ENCODE measurements around the gene PSMD11.

The PSMD11 gene

DNA sequence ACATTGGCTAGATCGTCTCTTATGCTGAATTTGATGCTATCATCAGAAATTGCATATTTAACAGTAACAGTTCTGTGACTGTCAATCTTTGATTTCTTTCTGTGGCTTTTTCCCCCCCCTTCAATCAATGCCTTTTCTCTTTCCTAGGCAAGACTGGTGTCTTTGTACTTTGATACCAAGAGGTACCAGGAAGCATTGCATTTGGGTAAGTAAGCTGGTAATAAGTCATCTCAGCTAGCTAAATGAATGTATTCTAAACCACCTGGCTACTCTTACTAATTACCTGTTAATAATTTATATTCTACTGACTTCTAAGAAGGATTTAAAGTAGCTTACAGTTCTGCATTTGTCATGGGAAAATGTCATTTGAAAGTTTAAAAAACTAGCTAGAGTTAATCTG is 20.1 kb downstream of the PSMD11 start:
- DNase-seq (ENCODE audit: low read depth in 3 of 3) = no peak

DNA sequence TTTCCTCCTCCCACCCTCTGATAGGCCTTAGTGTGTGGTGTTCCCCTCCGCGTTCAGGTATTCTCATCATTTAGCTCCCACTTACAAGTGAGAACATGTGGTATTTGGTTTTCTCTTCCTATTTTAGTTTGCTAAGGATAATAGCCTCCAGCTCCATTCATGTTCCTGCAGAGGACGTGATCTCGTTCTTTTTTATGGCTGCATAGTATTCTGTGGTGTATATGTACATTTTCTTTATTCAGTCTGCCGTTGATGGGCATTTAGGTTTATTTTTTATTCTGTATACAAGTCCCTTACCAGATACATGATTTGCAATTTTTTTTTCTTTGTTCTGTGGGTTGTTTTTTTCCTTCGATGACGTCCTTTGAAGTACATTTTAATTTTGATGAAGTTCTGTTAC is 23.6 kb downstream of the PSMD11 start:
- no peak for DNase-seq (ENCODE audit: low read depth in 3 of 3)

DNA sequence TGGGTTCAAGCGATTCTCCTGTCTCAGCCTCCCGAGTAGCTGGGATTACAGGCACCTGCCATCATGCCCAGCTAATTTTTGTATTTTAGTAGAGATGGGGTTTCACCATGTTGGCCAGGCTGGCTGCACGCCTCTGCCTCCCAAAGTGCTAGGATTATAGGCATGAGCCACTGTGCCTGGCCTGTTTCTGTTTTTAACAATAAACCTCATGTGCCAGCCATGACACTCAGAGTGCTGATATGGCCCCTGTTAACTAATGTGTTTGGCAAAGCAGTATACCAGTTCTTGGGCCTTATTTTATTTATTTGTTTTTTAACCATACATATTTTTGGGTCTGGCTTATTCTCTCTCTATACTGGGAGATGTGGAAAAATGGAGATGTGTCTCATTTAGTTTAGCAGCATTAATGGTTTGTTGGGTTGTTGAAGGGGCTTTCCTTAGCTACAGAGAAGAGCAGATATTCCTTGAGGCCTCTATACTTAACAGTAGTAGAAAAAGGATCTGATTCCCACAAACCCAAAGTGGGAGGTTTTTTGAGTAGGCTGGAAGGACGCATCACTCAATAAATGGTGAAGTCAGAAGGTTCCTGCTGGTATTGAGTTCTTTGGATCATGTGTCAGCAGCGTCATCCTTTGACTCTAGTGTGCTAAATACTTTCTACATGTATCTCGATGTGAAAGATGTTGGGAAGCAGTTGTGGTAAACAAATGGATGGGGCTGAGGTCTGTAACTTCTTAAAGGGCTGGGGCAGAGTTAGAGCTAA is 26.3 kb downstream of the PSMD11 start:
- DNase-seq (ENCODE audit: low read depth in 3 of 3) = no peak

DNA sequence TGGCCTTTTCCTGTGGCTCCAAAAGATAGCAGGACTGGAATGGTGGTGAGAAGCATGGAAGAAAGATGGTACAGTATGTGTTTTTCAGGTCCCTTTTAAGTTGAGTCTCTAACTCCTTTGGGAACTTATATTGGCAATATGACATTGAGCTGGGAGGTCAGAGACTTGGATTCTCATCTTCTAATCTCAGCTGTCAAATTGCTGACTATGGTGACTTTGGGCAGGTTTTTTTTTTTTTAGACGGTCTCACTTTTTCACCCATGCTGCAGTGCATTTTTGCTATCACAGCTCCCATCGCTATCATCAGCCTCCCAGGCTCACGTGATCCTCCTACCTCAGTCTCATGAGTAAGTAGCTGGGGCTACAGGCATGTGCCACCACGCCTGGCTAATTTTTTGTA is 27.3 kb downstream of the PSMD11 start:
- DNase-seq (ENCODE audit: low read depth in 3 of 3) = no peak

DNA sequence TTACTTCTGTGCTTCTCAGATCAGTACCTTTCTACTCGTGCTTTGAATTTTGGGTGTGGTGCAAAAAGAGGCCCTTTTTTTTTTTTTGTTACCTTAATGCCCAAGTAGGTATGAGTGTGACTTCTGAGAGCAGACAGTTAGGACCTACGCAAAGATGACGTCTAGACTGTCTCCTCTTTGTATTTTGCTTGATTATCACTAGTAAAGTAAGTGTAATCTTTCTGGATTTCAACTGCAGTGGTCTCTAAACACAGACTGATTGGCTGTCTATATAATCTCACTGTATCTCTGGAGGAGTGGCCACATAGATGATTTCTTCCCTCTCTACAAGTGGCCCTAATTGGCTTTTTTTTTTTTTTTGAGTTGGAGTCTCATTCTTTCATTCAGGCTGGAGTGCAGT is 30.9 kb downstream of the PSMD11 start:
- DNase-seq (ENCODE audit: low read depth in 3 of 3) = no peak

DNA sequence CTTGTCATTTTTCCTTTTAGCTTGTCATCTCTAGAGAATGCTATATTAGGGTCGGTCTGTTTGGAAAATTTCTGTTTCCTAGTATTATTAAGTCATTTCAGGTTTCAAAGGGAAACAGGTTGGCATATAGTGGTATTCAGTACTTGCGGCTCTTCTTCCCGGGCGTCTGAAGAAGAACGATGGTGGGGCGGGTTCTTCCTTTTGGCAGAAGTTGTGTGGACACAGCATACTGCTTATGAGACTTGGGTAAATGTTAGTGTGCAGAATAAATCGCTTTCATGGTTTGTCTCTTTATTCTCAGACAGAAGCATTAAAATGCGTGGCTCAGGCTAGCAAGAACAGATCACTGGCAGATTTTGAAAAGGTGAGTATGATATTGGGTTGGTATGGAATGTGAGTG is 32.9 kb downstream of the PSMD11 start:
- DNase-seq (ENCODE audit: low read depth in 3 of 3) = no peak

DNA sequence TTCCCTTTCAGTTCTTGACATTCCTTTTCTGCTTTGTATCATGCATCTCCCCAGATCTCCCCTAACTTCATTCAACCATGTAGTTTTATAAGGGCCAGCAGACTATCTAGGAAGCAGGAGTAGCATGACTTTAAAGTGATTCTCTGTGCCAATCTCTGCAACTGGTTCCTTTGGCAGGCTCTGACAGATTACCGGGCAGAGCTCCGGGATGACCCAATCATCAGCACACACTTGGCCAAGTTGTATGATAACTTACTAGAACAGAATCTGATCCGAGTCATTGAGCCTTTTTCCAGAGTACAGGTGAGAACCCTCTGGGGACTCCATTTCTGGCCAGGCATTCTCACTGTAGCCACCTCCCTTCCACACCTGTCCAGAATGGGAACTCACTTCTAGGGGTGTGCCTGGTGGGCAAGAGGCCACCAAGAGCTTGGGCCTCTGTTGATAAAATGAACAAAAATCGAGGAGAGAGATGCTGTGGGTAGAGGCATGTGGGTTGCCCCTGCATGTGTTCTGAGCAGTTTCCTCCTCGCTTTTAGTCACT is 34.8 kb downstream of the PSMD11 start:
- no peak for DNase-seq (ENCODE audit: low read depth in 3 of 3)

DNA sequence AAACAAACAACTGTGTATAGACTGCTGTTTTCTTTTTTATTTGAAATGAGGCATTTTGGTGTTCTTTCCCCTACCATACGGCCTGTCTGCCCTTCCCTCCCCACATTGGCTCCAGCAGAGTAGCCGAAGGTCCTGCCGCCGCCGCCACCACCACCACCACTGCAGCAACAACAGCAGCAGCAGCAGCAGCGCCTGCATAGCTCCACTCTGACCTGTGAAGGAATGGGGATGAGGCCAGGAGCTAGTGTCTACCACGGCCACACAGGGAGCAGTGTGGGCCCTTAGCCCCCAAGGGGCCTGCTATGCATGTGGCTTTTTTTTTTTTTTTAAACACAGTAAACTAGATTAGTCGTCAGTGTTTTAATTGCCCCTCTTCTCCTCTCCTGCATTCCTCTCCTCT is 36.9 kb downstream of the PSMD11 start:
- DNase-seq (ENCODE audit: low read depth in 3 of 3) = no peak

DNA sequence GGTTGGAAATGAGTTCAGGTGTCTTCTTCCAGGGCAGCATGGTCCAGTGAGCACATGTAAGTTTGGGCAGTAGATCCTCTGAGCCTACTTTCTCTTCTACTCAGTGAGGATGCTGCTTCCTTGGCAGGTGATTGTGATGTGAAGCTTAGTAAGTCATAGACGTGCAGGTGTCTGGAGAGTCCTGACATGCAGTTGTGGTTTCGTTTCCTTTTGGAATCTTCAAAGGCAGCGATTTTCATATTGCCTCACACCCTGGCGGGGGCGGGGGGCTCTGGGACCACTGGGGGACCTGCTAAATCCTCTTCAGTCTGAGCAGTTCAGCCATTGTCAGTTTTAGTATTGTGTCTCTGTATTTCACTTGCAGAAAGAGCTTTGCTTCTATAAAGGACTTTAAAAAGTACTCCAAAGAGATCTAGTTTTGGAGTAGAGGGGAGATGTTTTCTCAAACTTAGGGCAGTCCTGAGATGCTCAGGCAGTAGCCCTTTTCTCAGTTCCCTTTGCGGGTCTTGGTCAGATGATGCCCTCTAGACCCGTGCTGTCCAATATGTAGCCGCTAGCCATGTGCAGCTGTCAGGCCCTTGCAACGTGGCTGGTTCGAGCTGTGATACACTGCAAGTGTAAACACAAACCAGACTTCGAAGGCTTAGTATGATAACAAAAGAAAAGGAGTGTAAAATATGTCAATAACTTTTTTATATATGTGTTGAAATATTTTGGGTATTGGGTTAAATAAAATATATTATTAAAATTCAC is 38.4 kb downstream of the PSMD11 start:
- no peak for DNase-seq (ENCODE audit: low read depth in 3 of 3)

DNA sequence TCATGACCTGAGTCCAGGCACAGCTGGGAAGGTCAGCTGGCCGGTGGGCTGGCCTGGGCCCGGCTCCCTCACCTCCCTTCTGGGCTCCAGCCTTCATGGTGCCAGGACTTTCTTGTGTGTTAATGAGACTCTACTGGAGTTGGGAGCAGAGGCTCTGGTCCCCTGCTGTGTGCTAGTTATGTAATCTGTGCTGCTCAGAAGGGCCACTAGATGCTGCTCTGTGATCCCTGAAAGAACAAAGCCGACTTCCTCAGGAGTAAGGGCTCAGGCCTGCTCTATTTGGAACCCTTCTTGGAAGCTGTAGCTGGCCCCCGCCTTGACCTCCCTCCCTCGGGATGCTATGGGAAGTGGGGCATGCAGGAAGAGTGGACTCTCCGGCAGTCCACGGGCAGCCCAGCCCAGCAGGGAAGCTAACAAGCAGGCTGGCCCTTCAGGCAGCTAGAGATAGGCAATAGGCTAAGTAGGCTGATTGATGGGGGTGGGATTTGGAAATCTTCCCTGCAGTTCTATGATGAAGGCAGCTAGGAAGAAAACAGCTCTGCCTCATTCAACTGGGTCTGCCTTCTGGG is 39.2 kb downstream of the PSMD11 start:
- DNase-seq (ENCODE audit: low read depth in 3 of 3) = no peak

DNA sequence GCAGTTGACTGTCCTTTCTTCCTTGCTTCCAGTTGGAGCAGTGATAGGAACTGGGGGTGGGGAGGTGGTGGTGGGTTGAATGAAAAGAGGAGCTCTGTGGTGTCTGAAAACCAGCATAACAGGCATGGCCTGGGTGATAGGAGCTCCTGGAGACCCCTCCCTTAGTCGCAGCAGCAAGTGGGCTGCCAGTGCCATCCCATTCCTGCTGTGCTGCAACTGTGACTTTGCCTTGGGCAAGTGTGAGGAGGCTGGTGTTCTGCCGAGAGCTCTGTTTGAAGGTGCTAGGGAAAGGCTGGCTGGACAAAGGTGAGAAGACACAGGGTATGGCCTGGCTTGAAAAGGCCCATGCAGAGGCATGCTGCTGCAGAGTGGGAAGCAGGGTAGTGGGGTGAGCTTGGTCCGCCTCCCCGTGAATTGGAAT is 39.7 kb downstream of the PSMD11 start:
- no peak for DNase-seq (ENCODE audit: low read depth in 3 of 3)

DNA sequence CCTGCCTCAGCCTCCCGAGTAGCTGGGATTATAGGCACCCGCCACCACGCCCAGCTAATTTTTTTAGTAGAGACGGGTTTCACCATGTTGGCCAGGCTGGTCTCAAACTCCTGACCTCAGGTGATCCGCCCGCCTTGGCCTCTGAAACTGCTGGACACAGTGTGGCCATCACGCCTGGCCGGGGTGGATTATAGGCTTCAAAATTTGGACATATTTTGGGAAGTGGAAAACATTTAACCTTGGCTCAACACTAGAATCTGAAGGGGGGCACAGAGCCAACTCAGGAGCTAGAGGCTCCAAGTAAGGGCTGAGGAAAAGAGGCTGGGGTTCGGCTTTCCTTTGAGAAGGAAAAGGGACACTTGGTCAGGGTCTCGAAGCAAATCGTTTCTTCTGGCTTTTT is 40.3 kb downstream of the PSMD11 start:
- DNase-seq (ENCODE audit: low read depth in 3 of 3) = no peak

DNA sequence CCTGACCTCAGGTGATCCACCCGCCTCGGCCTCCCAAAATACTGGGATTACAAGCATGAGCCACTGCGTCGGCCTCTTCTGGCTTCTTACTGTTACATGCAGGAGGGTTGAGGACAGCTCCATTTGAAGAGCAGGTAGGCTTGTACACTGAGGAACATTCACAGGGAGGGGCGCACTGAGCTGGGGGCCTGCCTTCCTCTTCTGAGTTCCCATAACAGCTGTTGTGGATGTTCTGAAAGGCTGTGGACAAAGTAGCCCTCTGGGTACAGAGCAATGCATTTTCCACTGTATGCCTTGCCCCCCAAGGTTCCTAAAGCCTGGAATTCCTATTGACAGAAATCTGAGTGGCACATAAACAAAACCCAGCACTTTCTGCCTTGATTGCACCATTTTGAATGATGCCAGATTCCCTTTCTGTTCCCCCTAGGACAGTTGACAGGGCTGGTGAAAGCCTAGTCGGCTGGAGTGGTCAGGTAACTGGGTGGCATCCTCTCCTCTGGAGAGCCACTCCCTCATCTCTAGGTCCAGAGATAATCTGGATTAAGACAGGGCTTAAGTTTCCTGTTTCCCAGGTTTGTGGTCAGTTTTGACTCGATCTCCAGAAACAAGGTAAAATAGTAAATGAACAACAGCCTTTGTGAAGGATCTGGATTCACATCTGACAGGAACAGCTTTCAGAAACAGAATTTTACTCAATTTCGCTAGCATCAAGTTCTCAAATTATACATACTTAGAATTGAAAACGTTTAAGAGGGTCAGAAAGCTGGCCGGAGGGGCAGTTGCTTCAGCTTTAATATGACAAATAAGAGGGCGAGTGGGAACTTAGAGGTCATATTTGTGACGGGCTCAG is 41.2 kb downstream of the PSMD11 start:
- DNase-seq (ENCODE audit: low read depth in 3 of 3) = no peak

DNA sequence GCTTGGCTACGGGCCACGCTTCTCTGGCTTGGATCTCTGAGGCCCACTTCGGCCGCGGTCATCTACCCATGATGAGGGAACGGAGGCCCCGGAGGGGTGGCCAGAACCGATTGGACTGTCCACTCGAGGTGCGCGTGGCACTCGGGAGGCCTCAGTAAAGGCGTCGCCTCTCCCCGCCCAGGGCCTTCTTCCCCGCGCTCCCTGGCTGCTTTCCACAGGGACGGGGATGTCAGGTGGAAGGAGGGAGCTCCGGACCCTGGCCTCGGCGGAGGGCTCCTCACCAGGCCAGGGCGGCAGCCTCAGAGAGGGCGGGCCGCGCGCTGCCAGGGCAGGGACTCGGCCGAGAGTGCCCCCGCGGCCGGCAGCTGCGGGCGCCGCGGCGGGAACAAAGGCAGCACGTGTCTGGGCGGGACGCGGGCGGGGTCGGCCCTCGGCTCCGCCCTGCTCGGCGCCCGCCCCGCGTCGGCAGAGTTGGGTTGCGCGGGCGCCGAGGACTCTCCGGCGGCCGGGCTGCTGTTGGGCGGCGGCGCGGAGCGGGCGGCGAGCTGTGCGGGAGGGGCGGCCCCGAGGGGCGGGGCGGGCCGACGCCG is 41.9 kb downstream of the PSMD11 start:
- peak in 2 of 3 donors; percentile 44 to 61 for DNase-seq (ENCODE audit: low read depth in 3 of 3)

DNA sequence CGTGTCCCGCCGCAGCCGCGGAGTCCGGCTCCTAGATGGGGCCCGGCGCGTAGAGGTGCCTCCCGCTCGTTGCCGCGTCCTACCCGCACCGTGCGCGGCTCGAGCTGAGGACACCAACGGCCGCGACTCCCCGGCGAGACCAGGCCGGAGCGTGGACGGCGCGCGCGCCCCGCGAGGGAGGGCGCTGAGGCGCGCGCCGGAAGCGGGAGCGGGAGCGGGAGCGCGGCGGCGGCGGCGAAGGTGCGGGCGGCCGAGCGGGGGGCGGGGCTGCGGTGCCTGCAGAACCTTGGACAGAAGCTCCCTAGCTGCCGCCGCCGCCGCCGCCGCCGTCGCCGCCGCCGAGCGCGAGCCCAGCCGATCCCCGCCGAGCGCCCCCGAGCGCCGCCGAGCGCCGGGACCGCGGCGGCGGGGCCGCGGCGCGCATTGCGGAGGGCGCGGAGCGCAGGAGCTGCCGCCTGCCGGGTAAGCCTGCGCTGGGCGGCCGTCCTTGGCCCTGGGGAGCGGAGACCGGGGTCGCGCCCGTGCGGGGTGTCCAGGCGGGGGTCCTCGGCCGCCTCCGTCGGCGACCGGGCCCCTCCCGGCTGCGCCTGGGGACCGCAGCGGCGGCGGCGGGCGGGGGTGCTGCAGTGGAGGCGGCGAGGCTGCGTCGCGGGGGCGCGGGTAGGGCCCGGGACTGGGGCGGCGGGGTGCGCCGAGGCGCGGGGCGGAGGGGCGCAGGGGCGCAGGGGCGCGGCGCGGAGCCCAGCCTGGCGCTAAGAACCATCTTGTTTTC is 42.6 kb downstream of the PSMD11 start, which contains the start of gene CDK5R1:
CDK5R1 (plus strand) TSS at position 293 of the 772 bp plus-strand sequence. CDS start 628 bp downstream, outside the sequence.
- peak; percentile 46 to 64 (median 50) for DNase-seq (ENCODE audit: low read depth in 3 of 3)

DNA sequence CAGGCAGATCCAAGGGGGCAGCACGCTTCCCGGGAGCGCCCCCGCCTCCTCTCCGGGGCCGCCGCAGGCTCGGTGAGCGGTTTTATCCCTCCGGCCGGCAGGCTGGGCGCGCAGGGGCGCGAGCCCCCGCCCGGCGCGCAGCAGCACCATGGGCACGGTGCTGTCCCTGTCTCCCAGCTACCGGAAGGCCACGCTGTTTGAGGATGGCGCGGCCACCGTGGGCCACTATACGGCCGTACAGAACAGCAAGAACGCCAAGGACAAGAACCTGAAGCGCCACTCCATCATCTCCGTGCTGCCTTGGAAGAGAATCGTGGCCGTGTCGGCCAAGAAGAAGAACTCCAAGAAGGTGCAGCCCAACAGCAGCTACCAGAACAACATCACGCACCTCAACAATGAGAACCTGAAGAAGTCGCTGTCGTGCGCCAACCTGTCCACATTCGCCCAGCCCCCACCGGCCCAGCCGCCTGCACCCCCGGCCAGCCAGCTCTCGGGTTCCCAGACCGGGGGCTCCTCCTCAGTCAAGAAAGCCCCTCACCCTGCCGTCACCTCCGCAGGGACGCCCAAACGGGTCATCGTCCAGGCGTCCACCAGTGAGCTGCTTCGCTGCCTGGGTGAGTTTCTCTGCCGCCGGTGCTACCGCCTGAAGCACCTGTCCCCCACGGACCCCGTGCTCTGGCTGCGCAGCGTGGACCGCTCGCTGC is 43.3 kb downstream of the PSMD11 start:
- DNase-seq (ENCODE audit: low read depth in 3 of 3) = no peak

DNA sequence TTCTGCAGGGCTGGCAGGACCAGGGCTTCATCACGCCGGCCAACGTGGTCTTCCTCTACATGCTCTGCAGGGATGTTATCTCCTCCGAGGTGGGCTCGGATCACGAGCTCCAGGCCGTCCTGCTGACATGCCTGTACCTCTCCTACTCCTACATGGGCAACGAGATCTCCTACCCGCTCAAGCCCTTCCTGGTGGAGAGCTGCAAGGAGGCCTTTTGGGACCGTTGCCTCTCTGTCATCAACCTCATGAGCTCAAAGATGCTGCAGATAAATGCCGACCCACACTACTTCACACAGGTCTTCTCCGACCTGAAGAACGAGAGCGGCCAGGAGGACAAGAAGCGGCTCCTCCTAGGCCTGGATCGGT is 43.9 kb downstream of the PSMD11 start:
- no peak for DNase-seq (ENCODE audit: low read depth in 3 of 3)

DNA sequence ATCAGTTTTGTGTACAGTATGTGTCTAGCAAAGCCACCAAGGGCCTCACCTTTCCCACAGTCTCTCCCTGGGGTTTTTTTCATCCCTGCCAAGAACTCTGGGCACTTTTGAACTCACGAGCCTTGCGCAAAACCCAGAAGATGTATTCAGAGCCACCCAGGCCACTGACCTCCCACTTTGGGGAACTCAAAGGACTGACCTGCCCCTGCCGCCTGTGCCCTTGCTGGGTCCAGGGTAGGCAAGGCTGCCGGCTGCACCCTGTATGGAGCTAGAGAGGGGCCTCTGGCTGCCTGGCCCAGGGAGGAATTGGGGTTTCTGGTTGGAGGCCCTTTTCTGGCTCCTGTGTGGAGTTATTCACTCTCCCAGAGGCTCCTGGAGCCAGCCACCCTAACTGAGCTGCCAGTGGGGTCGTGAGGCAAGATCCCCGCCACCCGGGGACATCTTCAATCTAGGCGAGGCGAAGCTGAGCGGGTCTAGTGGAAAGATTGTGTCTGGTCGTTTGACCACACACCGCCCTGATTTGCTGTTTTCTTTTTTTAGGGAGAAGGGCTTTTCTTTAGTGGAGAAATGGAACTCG is 44.4 kb downstream of the PSMD11 start:
- no peak for DNase-seq (ENCODE audit: low read depth in 3 of 3)

DNA sequence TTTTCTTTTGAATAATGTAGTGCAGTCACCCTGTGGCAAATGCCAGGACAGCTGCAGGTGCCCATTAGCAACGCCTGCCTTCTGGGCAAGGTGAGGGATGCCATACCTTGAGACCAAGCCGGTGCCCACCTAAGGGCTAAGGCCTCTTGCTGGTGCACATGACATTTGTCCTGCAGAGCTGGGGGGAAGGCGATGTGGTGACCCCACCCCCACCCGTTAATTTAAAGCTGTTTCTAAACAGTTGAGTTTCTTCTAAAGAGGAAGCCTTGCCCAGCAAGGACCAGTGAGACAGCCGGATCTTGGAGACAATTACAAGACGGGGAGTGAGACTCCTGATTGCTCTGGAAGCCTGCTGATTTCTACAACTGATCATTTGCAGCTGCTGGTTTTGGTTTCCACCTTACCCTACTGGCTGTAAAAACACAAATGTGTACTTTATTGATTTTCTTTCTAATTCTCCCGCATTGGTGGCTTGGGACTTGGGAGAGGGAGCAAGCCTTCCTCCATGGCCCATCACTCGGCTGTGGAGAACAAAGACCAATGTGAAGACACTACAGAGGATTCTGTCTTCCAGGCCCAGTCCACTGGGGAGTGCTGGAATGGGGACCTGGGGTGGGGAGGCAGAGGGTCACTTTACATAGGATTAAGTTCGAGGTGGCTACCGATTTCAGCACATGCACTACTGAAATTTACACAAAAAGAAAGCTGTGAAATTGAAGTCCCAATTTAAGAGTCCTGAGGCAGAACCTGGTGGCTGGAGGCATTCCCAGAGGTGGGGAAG is 45.2 kb downstream of the PSMD11 start:
- no peak for DNase-seq (ENCODE audit: low read depth in 3 of 3)
